ENCODE data around the gene CTBP1. TPM values are rescaled to one million over a fixed set of nuclear protein-coding genes. Genes with fewer than 3 reads are reported as not detected.

Gene CTBP1
- total RNA-seq, 1 experiment from 2014 or later: 223 TPM

DNA sequence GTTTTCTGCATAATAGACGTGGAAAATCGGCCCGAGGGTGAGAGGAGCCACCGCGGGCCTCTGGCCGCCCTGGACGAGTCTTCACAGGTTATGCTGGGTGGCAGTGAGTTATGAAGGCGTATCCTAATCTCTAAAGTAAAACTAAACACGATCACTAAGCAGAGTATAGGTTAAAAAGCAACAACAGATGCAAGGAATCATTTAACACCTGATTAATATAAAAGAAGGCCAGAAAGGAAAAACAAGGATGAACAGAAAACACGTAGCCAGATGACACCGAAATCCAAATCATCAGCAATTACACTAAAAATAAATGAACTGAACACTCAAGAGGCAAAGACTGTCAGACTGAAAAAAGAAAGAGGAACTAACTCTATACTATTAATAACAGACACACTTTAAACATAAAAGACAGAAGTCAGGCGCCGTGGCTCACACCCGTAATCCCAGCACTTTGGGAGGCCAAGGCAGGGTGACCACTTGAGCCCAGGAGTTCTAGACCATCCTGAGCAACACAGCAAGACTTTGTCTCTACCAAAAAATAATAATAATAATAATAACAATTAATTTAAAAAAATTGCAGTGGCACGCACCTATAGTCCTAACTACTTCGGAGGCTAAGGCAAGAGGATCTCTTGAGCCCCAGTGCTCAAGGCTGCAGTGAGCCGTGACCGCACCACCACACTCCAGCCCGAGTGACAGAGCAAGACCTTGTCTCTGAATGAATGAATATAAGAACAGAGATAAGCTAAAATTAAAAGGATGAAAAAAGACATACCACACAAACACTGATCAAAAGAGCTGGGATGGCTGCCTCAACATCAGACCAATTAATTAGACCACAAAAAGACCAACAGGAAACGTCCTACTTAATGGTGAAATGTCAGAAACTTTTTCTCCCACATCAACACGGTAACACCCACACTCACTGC lies 30.0 kb downstream of the CTBP1 start:
- Histone ChIP-seq H3K4me1 (ENCODE audit: insufficient read depth, low read length) (no peaks in the 10 kb centered on the region), H3K4me3 (ENCODE audit: low read length) (no peak overlapping the region), H3K27me3 (ENCODE audit: low read length) (no peaks in the 10 kb centered on the region), H3K4me2 (ENCODE audit: low read length) (no peak overlapping the region), H3F3A (ENCODE audit: low read length, unreplicated experiment) (no peaks in the 10 kb centered on the region), H4K20me1 (ENCODE audit: low read length) (no peaks in the 10 kb centered on the region), H3K9ac (ENCODE audit: low read length) (no peak overlapping the region), H3K79me2 (ENCODE audit: low read length) (no peaks in the 10 kb centered on the region), H3K9me3 (ENCODE audit: low read length) (no peaks in the 10 kb centered on the region), H2AFZ (ENCODE audit: low read length) (no peak overlapping the region), H3K9me2 (replicated peaks; ENCODE audit: low read length) (no peaks in the 10 kb centered on the region), H3K36me3 (ENCODE audit: low read depth, low read length) (no peaks in the 10 kb centered on the region; the same call in 1 of the 2 replicates), H3K27ac (ENCODE audit: low read length) (no peak overlapping the region)
- ChIA-PET POLR2A (ENCODE audit: unreplicated experiment) (no interaction called here), CTCF (no interaction called here)
- no TSS peak for BruUV-seq (replicated peaks)
- DNase-seq: no peak
- TF ChIP-seq EZH2phosphoT487 (IDR thresholded peaks at IDR 0.05; ENCODE audit: borderline replicate concordance, low read length) (no peak), EZH2 (IDR thresholded peaks at IDR 0.05; ENCODE audit: low read length, unreplicated experiment) (no peak)
- TF ChIP-seq, protein P1, sequence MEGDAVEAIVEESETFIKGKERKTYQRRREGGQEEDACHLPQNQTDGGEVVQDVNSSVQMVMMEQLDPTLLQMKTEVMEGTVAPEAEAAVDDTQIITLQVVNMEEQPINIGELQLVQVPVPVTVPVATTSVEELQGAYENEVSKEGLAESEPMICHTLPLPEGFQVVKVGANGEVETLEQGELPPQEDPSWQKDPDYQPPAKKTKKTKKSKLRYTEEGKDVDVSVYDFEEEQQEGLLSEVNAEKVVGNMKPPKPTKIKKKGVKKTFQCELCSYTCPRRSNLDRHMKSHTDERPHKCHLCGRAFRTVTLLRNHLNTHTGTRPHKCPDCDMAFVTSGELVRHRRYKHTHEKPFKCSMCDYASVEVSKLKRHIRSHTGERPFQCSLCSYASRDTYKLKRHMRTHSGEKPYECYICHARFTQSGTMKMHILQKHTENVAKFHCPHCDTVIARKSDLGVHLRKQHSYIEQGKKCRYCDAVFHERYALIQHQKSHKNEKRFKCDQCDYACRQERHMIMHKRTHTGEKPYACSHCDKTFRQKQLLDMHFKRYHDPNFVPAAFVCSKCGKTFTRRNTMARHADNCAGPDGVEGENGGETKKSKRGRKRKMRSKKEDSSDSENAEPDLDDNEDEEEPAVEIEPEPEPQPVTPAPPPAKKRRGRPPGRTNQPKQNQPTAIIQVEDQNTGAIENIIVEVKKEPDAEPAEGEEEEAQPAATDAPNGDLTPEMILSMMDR (conservative IDR thresholded peaks at IDR 0.05; ENCODE audit: low read depth, low read length): no peak
- ATAC-seq: no peak
- intact Hi-C loops (cut with micrococcal nuclease): no loop called here

DNA sequence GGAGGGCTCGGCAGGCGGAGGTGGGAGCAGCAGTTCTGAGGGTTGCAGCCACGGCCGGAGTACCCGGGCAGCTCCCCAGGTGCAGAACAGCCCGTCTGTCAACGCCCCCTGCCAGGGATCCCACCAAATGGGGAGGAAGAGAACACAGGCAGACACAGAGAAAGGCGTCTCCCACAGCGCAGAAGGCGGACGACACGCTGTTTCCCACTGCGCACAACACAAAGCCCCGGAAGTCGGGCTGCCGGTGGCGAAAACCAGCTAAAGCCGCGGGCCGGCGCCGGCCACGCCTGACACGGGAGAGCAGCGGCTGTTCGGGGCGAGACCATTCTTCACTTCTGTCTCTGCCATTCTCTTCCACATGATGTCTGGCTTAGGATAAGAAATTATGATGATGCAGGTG lies 31.6 kb downstream of the CTBP1 start:
- no TSS peak for BruUV-seq (replicated peaks)
- H3F3A ChIP-seq (ENCODE audit: low read length, unreplicated experiment): no peaks in the 10 kb centered on the region

More for the DNA sequence above, 31.6 kb downstream of the CTBP1 start:
- H3K9me3 ChIP-seq (ENCODE audit: low read length): no peaks in the 10 kb centered on the region
- H3K4me3 ChIP-seq (ENCODE audit: low read length): no peak overlapping the region
- H3K27ac ChIP-seq (ENCODE audit: low read length): no peak overlapping the region
- ChIA-PET POLR2A (ENCODE audit: unreplicated experiment) (no interaction called here), CTCF (no interaction called here)
- H3K4me2 ChIP-seq (ENCODE audit: low read length): no peak overlapping the region
- TF ChIP-seq EZH2 (IDR thresholded peaks at IDR 0.05; ENCODE audit: low read length, unreplicated experiment): no peak
- TF ChIP-seq, protein P1 (conservative IDR thresholded peaks at IDR 0.05; ENCODE audit: low read depth, low read length): no peak
- TF ChIP-seq EZH2phosphoT487 (IDR thresholded peaks at IDR 0.05; ENCODE audit: borderline replicate concordance, low read length): no peak
- H3K36me3 ChIP-seq (ENCODE audit: low read depth, low read length): no peaks in the 10 kb centered on the region; the same call in 1 of the 2 replicates
- H3K79me2 ChIP-seq (ENCODE audit: low read length): no peaks in the 10 kb centered on the region
- intact Hi-C loops (cut with micrococcal nuclease): no loop called here
- no peaks in the 10 kb centered on the region for H4K20me1 ChIP-seq (ENCODE audit: low read length)
- no peak overlapping the region for H2AFZ ChIP-seq (ENCODE audit: low read length)
- no peaks in the 10 kb centered on the region for H3K4me1 ChIP-seq (ENCODE audit: insufficient read depth, low read length)
- no peaks in the 10 kb centered on the region for H3K27me3 ChIP-seq (ENCODE audit: low read length)
- H3K9me2 ChIP-seq (replicated peaks; ENCODE audit: low read length): no peaks in the 10 kb centered on the region
- DNase-seq (no peak), ATAC-seq (no peak)
- H3K9ac ChIP-seq (ENCODE audit: low read length): no peak overlapping the region

Measured in PC-3 (cell line).